Adrenal gland (tissue), 12 donors: ENCODE measurements around the gene DLX3. TPM values are rescaled to one million over a fixed set of nuclear protein-coding genes. Genes with fewer than 3 reads are reported as not detected.

Experiments used
- DNase-seq, 7 donors: peaks; one replicate each; pipeline ENCODE4 v3.0.0-alpha.2; 2019 to 2020
- H3K27ac ChIP-seq, 5 donors: fragments of 200-600 bp; sonication (generic) in 4 of 5; 1 replicate in 3 of 5; 2 replicates in 2 of 5; pipeline versions ENCODE4 v1.5.1 to v1.8.0; 2016 to 2020; ENCODE audit warnings: mild to moderate bottlenecking in 1 of 5
- H3K27me3 ChIP-seq: fragments of 200-600 bp; 2 replicates; pipeline ENCODE4 v1.8.0; 2021
- H3K36me3 ChIP-seq, 2 donors: fragments of 200-600 bp; replicated peaks in 1 of 2; 1 replicate in 1 of 2; 2 replicates in 1 of 2; pipeline versions ENCODE4 v1.5.1 to v1.8.0; 2018 to 2022
- H3K4me1 ChIP-seq, 2 donors: fragments of 200-600 bp; replicated peaks in 1 of 2; 1 replicate in 1 of 2; 2 replicates in 1 of 2; pipeline versions ENCODE4 v1.5.1 to v1.8.0; 2018 to 2021
- H3K4me3 ChIP-seq, 4 donors: fragments of 200-600 bp; sonication (generic) in 3 of 4; one replicate each; pipeline ENCODE4 v1.5.1; 2016 to 2018
- H3K9me3 ChIP-seq, 3 donors: fragments of 200-600 bp; sonication (generic) in 1 of 3; replicated peaks in 1 of 3; 1 replicate in 2 of 3; 2 replicates in 1 of 3; pipeline versions ENCODE4 v1.5.1 to v1.8.0; 2016 to 2021
- POLR2A ChIP-seq, 2 donors: fragments of 450-650 bp; IDR thresholded peaks; one replicate each; pipeline ENCODE4 v1.6.1; 2017; ENCODE audit warnings: antibody characterized with exemption in 2 of 2, mild to moderate bottlenecking in 2 of 2, moderate library complexity in 1 of 2
- WGBS, 4 donors: extraction: QIAGEN DNeasy Blood & Tissue Kit in 2 of 4; methylation state at CpG; one replicate each; pipeline versions ENCODE4 v1.1.5 to v1.1.7; 2013 to 2017; 5-methylcytosine and 5-hydroxymethylcytosine counted together
- intact Hi-C, 2 donors: fragments of 100-400 bp; cut with DNase I; formaldehyde crosslinking; loops; one replicate each; pipeline versions ENCODE4 v1.14.1 to v1.15.0; 2022 to 2023
- polyA plus RNA-seq, 3 donors: library from polyadenylated mRNA; stranded (reverse); fragments of 200-250 nt in 2 of 3; fragments of 350-450 nt in 1 of 3; fragmentation: Illumina TruSeq in 1 of 3; extraction: RNeasy Lipid Tissue Mini Kit (QIAGEN cat#74804) in 1 of 3; gene quantifications; one replicate each; pipeline ENCODE4 v1.2.3, GENCODE V29; 2013 to 2014
- total RNA-seq, 9 donors: library from RNA; depleted of rRNA in 4 of 9; stranded (reverse); fragments of >200 nt in 4 of 9; fragments of 120-200 nt in 1 of 9; fragmentation: NEBNext Ultra II Directional in 1 of 9; extraction: Animal tissue kit (Norgen Biotek cat#: 25700) in 1 of 9; gene quantifications; one replicate each; pipeline versions ENCODE4 v1.1.0 to v1.2.4, GENCODE V29; 2013 to 2023
- TF ChIP-seq, protein P1 (sequence below), 6 experiments: fragments of 450-650 bp in 4 of 6; fragments of 200-600 bp in 2 of 6; sonication (generic) in 1 of 6; IDR thresholded peaks; 1 replicate in 5 of 6; 2 replicates in 1 of 6; pipeline versions ENCODE4 v1.5.1 to v1.8.0; 2016 to 2021; ENCODE audit warnings: antibody characterized with exemption in 6 of 6, mild to moderate bottlenecking in 2 of 6, moderate library complexity in 1 of 6
- donor health status: healthy with polysubstance abuse.
- donor health status: Bipolar disorder and iron deficiency.
- donor health status: DM: yes; HTN: yes; CAD: no.
- donor health status: DM: no; HTN: no; CAD: no.
- donor health status: DM: no; HTN: no; CAD: no.
- donor health status: DM: yes; HTN: yes; CAD: no.

Gene DLX3
- total and polyA plus RNA-seq, 12 donors, result 0.07 to 0.83 (median 0.36) TPM; not detected in 4

DNA sequence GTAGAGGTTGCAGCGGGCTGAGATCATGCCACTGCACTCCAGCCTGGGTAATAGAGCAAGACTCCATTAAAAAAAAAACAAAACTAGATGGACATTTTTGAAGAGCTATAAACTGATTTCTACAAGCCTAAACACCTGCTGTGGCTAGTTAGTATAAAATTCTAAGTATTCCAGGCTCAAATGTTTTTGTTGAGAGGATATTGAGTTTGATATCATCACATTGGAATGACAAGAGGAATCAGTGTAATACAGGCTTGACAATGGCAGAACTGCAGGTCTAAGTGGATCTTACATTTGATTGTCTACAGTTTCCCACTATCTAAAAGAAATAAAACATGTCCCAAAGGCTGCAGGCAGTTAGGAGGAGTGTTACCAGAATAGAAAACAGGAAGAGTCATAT lies 23.9 kb upstream of the DLX3 start:
- no peaks in the 10 kb centered on the region for H3K9me3 ChIP-seq
- intact Hi-C loops, result no loop called here
- WGBS, 4 donors, result 89 to 100% (median 97%) methylated on average over 1 of the region's 1 CpG
- no peak overlapping the region for H3K4me3 ChIP-seq
- no peaks in the 10 kb centered on the region for H3K4me1 ChIP-seq
- DNase-seq, result no peak
- H3K36me3 ChIP-seq, result no peaks in the 10 kb centered on the region
- no peaks in the 10 kb centered on the region for H3K27me3 ChIP-seq
- no peak for TF ChIP-seq POLR2A (IDR thresholded peaks at IDR 0.05)
- TF ChIP-seq, protein P1, sequence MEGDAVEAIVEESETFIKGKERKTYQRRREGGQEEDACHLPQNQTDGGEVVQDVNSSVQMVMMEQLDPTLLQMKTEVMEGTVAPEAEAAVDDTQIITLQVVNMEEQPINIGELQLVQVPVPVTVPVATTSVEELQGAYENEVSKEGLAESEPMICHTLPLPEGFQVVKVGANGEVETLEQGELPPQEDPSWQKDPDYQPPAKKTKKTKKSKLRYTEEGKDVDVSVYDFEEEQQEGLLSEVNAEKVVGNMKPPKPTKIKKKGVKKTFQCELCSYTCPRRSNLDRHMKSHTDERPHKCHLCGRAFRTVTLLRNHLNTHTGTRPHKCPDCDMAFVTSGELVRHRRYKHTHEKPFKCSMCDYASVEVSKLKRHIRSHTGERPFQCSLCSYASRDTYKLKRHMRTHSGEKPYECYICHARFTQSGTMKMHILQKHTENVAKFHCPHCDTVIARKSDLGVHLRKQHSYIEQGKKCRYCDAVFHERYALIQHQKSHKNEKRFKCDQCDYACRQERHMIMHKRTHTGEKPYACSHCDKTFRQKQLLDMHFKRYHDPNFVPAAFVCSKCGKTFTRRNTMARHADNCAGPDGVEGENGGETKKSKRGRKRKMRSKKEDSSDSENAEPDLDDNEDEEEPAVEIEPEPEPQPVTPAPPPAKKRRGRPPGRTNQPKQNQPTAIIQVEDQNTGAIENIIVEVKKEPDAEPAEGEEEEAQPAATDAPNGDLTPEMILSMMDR (IDR thresholded peaks at IDR 0.05), result no peak
- H3K27ac ChIP-seq, result no peak overlapping the region

DNA sequence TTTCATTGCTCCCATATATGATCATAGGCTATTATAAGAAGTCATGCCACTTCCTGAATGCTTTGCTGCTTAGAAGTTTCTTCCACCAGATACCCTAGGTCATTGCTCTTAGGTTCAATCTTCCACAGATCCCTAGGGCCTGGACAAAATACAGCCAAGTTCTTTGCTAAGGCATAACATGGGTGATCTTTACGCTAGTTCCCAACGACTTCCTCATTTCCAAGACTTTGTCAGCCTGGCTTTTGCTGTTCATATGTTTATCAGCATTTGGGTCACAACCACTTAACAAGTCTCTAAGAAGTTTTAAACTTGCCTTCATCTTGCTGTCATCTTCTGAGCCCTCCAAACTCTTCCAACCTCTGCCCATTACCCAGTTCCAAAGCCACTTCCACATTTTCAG lies 20.1 kb upstream of the DLX3 start:
- Histone ChIP-seq H3K4me3 (no peak overlapping the region), H3K4me1 (no peaks in the 10 kb centered on the region), H3K27ac (no peak overlapping the region), H3K36me3 (no peaks in the 10 kb centered on the region), H3K27me3 (no peaks in the 10 kb centered on the region), H3K9me3 (no peaks in the 10 kb centered on the region)
- WGBS, 4 donors, result 84 to 93% (median 90%) methylated on average over 2 of the region's 2 CpGs
- intact Hi-C loops, result no loop called here
- DNase-seq, result no peak
- no peak for TF ChIP-seq POLR2A (IDR thresholded peaks at IDR 0.05)
- TF ChIP-seq, protein P1 (IDR thresholded peaks at IDR 0.05), result no peak

DNA sequence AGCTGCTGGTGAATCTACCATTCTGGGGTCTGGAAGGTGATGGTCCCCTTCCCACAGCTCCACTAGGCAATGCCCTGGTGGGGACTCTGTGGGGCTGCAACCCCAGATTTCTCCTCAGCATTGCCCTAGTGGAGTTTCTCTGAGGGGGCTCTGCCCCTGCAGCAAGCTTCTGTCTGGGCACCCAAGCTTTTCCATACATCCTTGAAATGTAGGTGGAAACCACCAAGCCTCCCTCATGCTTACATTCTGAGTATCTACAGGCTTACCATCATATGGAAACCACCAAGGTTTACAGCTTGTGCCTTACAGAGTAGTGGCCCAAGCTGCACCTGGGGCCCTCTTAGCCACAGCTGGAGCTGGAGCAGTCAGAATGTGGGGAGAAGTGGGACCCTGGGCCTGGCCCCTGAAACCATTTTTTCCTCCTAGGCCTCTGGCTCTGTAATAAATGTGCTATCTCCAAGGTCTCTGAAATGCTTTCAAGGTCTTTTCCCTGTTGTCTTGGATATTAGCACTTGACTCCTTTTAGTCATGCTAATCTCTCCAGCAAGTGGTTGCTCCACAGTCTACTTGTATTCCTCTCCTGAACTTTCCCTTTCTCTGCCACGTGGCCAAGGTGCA lies 19.6 kb upstream of the DLX3 start:
- no peak overlapping the region for H3K27ac ChIP-seq
- 45 to 70% (median 56%) methylated on average over 1 of the region's 1 CpG for WGBS, 4 donors
- H3K27me3 ChIP-seq, result no peaks in the 10 kb centered on the region
- TF ChIP-seq, protein P1 (IDR thresholded peaks at IDR 0.05), result no peak
- TF ChIP-seq POLR2A (IDR thresholded peaks at IDR 0.05), result no peak
- H3K36me3 ChIP-seq, result no peaks in the 10 kb centered on the region
- H3K4me1 ChIP-seq, result no peaks in the 10 kb centered on the region
- no peak for DNase-seq
- intact Hi-C loops, result no loop called here
- H3K9me3 ChIP-seq, result no peaks in the 10 kb centered on the region
- no peak overlapping the region for H3K4me3 ChIP-seq

DNA sequence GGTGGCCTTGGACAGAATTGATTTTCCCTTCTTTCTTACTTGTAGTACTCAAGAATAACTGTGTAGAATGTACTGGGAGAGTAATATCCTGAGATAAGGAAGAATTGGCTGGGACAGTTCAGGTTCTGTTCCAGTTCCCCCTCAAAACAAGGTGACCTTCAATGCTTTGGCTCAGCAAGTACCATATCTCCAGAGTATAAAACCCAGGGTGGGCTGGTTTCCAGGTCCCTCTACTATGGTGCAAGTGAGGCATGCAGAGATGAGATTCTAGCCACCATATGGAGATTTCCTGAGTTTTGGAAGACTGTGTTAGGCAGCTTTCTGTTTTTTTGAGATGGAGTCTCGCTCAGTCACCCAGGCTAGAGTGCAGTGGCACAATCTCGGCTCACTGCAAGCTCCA lies 18.1 kb upstream of the DLX3 start:
- H3K4me1 ChIP-seq, result no peaks in the 10 kb centered on the region
- H3K27me3 ChIP-seq, result no peaks in the 10 kb centered on the region
- H3K4me3 ChIP-seq, result no peak overlapping the region
- no peaks in the 10 kb centered on the region for H3K9me3 ChIP-seq
- WGBS, 4 donors, result 74 to 91% (median 80%) methylated on average over 2 of the region's 2 CpGs
- no peak for TF ChIP-seq POLR2A (IDR thresholded peaks at IDR 0.05)
- TF ChIP-seq, protein P1 (IDR thresholded peaks at IDR 0.05), result no peak
- no peaks in the 10 kb centered on the region for H3K36me3 ChIP-seq
- DNase-seq, result no peak
- intact Hi-C loops, result no loop called here
- no peak overlapping the region for H3K27ac ChIP-seq
